Psoas muscle (tissue), 8 donors: ENCODE results near the gene ZNF841. TPM values are rescaled to one million over a fixed set of nuclear protein-coding genes. Genes with fewer than 3 reads are reported as not detected.
"Not testable (repeated sequence)": the region's sequence is repeated elsewhere in the genome, so short reads cannot be mapped to it uniquely, and the experiment has no call there.

Source experiments
- ATAC-seq, 4 donors: fragments of 200-7000 bp; cut with Tn5 transposase; one replicate each; pipeline ENCODE4 v1.9.1; 2020; ENCODE audit warnings: moderate library complexity in 3 of 4, mild to moderate bottlenecking in 2 of 4
- DNase-seq, 2 donors: peaks; one replicate each; pipeline ENCODE4 v3.0.0-alpha.2; 2020
- H3K27ac ChIP-seq: fragments of 200-600 bp; one replicate; pipeline ENCODE4 v1.8.0; 2022
- H3K27me3 ChIP-seq, 3 donors: fragments of 200-600 bp in 1 of 3; one replicate each; pipeline versions ENCODE4 v1.6.1 to v1.8.0; 2013 to 2022; ENCODE audit warnings: low read length in 2 of 3, mild to moderate bottlenecking in 2 of 3, moderate library complexity in 1 of 3; ENCODE audit not compliant: insufficient read depth in 3 of 3
- H3K36me3 ChIP-seq, 2 donors: fragments of 200-600 bp in 1 of 2; one replicate each; pipeline versions ENCODE4 v1.6.1 to v1.8.0; 2013 to 2022; ENCODE audit warnings: low read depth in 1 of 2, mild to moderate bottlenecking in 1 of 2, moderate library complexity in 1 of 2; ENCODE audit not compliant: insufficient read depth in 1 of 2
- H3K4me1 ChIP-seq: fragments of 200-600 bp; one replicate; pipeline ENCODE4 v1.8.0; 2022
- H3K4me3 ChIP-seq: fragments of 200-600 bp; one replicate; pipeline ENCODE4 v1.8.0; 2022; ENCODE audit warnings: mild to moderate bottlenecking
- H3K9me3 ChIP-seq: fragments of 200-600 bp; one replicate; pipeline ENCODE4 v1.8.0; 2022
- WGBS, 3 donors: extraction: QIAGEN DNeasy Blood & Tissue Kit; methylation state at CpG; one replicate each; pipeline versions ENCODE4 v1.1.6 to v1.1.7; 2013; 5-methylcytosine and 5-hydroxymethylcytosine counted together
- intact Hi-C, 2 donors: fragments of 100-400 bp; cut with DNase I; formaldehyde crosslinking; loops; one replicate each; pipeline versions ENCODE4 v1.11.0 to v1.14.2; 2022
- polyA plus RNA-seq, 3 donors: library from polyadenylated mRNA; stranded (reverse); fragments of 200-250 nt; gene quantifications; one replicate each; pipeline ENCODE4 v1.2.3, GENCODE V29; 2013
- total RNA-seq, 4 donors: library from RNA; stranded (reverse); fragmentation: NEBNext Ultra II Directional in 2 of 4; extraction: Animal tissue kit (Norgen Biotek cat#: 25700) in 2 of 4; gene quantifications; one replicate each; pipeline versions ENCODE4 v1.2.1 to v1.2.4, GENCODE V29; 2021 to 2023
- TF ChIP-seq, protein P1 (sequence below): fragments of 200-600 bp; IDR thresholded peaks from one replicate; pipeline ENCODE4 v1.8.0; 2022; ENCODE audit warnings: antibody characterized with exemption
- donor health status: healthy with polysubstance abuse.
- donor health status: DM: no; HTN: no; CAD: no; lungs with moderate emphysema.
- donor health status: Bipolar disorder and iron deficiency.
- donor health status: healthy.
- donor health status: DM: yes; HTN: yes; CAD: no.
- donor health status: DM: no; HTN: no; CAD: no.
- donor health status: DM: no; HTN: no; CAD: no.
- donor health status: DM: yes; HTN: yes; CAD: no.

Gene ZNF841
- total and polyA plus RNA-seq, 7 donors, result 1.2 to 4.4 (median 3.1) TPM

DNA sequence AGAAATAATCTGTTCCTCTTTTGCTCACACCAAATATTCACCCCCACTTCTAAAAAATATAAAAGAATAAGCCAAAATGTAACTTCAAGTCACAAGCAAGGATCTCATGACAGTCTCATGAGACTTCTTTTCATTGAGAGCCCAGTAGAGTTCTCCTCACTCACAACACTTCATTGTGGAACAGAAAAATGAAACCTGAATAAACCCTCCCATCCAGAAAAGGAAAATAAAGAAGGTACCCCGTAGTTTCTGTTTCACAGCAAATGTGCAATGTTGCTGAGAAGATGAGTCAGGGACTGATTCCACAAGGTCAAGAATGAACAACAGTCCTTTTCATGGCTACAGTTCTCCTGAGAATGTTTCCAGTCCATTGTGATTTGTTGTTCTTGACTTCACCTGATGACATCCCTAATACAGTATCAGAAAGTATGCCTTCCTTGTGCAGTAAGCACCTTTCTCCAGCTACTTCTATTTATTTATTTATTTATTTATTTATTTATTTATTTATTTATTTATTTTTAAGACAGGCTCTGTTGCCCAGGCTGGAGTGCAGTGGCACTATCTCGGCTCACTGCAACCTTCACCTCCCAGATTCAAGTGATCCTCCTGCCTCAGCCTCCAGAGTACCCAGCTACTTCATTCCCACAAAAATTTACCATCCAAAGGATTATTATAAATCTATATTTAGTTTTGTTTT is 6.4 kb upstream of the ZNF841 start:
- intact Hi-C loops, result no loop called here
- Histone ChIP-seq H3K27me3 (no peaks in the 10 kb centered on the region), H3K36me3 (no peaks in the 10 kb centered on the region), H3K27ac (no peak overlapping the region), H3K4me1 (no peaks in the 10 kb centered on the region), H3K9me3 (peaks cover 54% of the 10 kb centered on the region), H3K4me3 (no peak overlapping the region)
- ATAC-seq (no peak), DNase-seq (no peak)
- WGBS, 3 donors, result 73 to 79% (median 79%) methylated on average over 2 of the region's 2 CpGs
- TF ChIP-seq, protein P1, sequence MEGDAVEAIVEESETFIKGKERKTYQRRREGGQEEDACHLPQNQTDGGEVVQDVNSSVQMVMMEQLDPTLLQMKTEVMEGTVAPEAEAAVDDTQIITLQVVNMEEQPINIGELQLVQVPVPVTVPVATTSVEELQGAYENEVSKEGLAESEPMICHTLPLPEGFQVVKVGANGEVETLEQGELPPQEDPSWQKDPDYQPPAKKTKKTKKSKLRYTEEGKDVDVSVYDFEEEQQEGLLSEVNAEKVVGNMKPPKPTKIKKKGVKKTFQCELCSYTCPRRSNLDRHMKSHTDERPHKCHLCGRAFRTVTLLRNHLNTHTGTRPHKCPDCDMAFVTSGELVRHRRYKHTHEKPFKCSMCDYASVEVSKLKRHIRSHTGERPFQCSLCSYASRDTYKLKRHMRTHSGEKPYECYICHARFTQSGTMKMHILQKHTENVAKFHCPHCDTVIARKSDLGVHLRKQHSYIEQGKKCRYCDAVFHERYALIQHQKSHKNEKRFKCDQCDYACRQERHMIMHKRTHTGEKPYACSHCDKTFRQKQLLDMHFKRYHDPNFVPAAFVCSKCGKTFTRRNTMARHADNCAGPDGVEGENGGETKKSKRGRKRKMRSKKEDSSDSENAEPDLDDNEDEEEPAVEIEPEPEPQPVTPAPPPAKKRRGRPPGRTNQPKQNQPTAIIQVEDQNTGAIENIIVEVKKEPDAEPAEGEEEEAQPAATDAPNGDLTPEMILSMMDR, result no peak

DNA sequence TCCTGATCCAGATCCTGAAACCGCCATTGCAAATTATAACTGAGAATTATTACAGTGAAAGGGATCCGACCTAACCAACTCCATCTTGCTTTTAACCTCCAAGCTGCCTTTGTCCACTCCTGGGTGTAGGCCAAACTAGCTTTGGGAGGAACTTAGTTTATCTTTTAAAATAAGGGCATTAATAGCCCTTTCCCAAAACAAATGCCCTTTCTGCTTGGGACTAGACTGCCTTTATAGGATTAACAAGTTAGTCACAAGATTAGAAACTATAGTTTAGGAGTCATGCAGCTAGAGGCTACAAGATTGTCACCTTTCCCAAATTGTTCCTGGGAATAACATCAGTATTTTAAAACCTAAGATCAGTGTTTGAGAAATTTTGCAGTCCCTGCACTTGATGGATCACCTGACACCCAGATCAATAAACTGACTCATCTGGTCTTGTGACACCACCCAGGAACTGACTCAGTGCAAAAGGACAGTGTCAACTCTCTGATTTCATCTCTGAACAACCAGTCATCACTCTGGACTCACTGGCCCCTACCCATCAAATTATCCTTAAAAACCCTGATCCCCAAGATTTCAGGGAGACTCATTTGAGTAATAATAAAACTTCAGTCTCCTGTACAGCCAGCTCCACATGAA is 4.1 kb upstream of the ZNF841 start:
- Histone ChIP-seq H3K4me1 (no peaks in the 10 kb centered on the region), H3K27ac (no peak overlapping the region), H3K9me3 (peaks cover 66% of the 10 kb centered on the region), H3K36me3 (no peaks in the 10 kb centered on the region), H3K27me3 (no peaks in the 10 kb centered on the region), H3K4me3 (no peak overlapping the region)
- TF ChIP-seq, protein P1, result no peak
- WGBS, 3 donors, result 86 to 87% (median 87%) methylated on average over 2 of the region's 2 CpGs
- ATAC-seq (no peak), DNase-seq (no peak)
- intact Hi-C loops, result loop anchor here in 1 of 2 donors (5.0 kb wide), 1 partner anchor 47 kb away; no protein-coding TSS in a partner anchor

DNA sequence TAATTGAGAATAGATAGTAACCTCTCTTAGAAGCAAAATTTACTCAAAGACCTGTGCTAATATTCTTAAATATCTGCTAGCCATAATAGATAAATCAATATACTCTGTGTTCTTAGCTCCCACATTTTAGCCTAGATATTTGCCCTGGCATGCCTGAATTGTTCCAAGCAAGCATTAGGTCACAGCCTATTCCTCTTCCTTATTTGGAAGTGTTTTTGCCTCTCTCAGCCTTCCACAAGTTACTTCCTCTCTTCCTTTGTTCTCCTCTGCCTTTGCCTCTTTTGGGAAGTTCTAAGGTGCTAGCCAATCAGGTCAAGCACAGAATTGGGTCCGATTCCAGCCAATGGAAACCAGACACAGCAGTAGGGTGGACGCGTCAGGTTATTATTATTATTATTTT is 851 bp upstream of the ZNF841 start:
- not testable (repeated sequence) for DNase-seq, H3K4me1 ChIP-seq, H3K27me3 ChIP-seq, ATAC-seq, H3K27ac ChIP-seq
- 87 to 99% (median 89%) methylated on average over 3 of the region's 3 CpGs for WGBS, 3 donors
- peak overlapping the region; percentile 98 for H3K4me3 ChIP-seq
- intact Hi-C loops, result loop anchor here in 1 of 2 donors (5.0 kb wide), 1 partner anchor 44 kb away; no protein-coding TSS in a partner anchor
- peaks cover 38% of the 10 kb centered on the region for H3K9me3 ChIP-seq
- peaks cover 0 to 20% of the 10 kb centered on the region in 2 donors for H3K36me3 ChIP-seq

DNA sequence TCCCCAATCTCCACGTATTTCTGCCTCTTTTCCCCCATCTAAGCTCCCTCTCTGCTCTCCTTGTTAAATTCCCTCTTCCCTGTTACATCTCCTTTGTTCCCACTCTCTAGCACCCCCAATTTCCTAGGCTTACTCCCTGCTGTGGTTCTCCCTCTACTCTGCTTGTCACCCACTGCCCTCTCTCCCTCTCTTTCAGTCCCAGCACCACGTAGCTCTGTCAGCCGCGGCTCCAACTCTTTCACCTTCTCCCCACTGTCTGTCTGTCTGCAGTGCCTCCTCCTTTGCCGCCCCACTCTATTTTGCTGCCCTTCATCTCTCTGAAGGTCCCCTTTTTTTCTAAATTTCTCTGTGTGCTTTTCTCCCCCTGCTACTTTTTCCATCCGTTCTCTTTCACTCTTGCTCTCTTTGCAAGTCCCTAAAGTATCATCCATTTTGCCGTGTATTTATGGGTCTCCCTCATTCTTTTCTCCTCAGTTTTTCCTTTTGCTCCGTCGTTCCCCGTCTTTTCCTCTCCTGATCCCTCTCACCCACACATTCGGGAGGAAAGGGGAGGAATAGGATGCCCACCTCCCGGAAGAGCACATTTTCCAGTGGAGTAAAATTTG is 937 bp downstream of the ZNF841 start:
- intact Hi-C loops, result loop anchor here in 1 of 2 donors (5.0 kb wide), 1 partner anchor 42 kb away; no protein-coding TSS in a partner anchor
- peak overlapping the region; percentile 98 for H3K4me3 ChIP-seq
- peaks cover 0 to 20% of the 10 kb centered on the region in 2 donors for H3K36me3 ChIP-seq
- DNase-seq (no peak), ATAC-seq (no peak)
- no peak overlapping the region for H3K27ac ChIP-seq
- WGBS, 3 donors, result 2 to 6% (median 3%) methylated on average over 12 of the region's 12 CpGs
- H3K4me1 ChIP-seq, result peaks cover 5% of the 10 kb centered on the region
- TF ChIP-seq, protein P1, result no peak
- peaks cover 32% of the 10 kb centered on the region for H3K9me3 ChIP-seq
- no peaks in the 10 kb centered on the region for H3K27me3 ChIP-seq

DNA sequence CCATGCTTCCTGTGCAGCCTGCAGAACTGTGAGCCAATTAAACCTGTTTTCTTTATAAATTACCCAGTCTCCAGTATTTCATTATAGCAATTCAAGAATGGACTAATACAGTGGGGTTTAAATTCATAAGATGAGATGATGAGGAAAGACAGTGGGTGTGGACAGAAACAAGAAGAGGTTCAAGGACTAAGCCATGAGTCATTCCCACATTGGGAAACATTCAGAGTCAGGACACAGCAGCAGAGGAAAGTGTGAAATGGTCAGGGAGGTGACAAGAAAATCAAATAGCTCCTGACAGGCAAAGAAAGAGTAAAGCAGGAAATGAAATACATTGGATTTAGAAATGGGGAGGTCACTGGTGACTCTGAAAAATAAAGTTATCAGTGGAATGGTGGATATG is 9.1 kb downstream of the ZNF841 start:
- H3K4me3 ChIP-seq, result no peak overlapping the region
- no peak overlapping the region for H3K27ac ChIP-seq
- DNase-seq (no peak), ATAC-seq (no peak)
- H3K4me1 ChIP-seq, result no peaks in the 10 kb centered on the region
- intact Hi-C loops, result no loop called here
- TF ChIP-seq, protein P1, result no peak
- no peaks in the 10 kb centered on the region for H3K27me3 ChIP-seq
- H3K9me3 ChIP-seq, result peaks cover 10% of the 10 kb centered on the region
- H3K36me3 ChIP-seq, result peaks cover 9 to 57% of the 10 kb centered on the region in 2 donors
